ENCODE measurements around the gene DUOX2. TPM values are rescaled to one million over a fixed set of nuclear protein-coding genes. Genes with fewer than 3 reads are reported as not detected.
"Not testable (repeated sequence)": the region's sequence is repeated elsewhere in the genome, so short reads cannot be mapped to it uniquely, and the experiment has no call there.

DUOX2 gene
- total RNA-seq, 1 donor from 2014 or later = not detected

DNA sequence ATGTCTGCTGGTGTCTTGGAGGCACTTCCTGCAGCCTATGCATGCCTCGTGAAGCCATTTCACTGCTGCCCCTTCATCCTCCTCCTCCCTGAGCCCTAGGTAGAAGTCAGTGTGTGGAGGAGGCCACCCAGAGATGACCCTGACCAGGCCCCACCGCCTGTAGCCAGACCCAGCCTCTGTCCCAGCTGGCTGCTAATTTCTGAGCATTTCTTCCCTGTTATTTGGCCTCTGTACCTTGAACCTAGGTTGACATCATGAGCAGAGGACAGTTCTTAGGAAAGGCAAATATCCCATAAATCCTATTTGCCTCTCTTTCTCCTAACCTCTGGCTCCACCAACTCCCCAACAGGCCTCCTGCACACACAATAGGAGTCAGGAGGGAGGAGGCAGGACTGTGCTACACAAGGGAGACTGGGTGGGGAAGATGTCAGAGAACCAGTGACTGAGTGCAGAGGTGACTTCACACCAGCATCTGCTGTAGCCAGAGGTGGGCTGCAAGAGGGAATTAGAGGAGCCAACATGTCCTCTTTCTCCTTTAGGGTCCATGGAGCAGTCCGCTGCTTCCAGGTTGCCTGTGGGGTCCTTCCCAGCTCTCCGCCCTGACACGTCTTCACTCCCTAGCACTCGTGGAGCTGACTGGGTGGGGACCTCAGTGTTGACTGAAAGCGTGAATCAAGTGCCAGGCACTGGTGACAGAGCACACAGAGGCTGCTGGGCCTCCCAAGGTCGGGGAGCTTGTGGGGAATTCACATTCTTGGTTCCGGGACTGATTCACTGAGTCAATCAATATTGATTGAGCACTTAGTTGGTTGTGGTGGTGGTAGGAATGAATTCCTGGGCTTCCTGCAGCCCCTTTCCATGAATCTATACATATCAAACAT lies 38.3 kb downstream of the DUOX2 start:
- DNase-seq (ENCODE audit: low read depth, low spot score) = not testable (repeated sequence)

DNA sequence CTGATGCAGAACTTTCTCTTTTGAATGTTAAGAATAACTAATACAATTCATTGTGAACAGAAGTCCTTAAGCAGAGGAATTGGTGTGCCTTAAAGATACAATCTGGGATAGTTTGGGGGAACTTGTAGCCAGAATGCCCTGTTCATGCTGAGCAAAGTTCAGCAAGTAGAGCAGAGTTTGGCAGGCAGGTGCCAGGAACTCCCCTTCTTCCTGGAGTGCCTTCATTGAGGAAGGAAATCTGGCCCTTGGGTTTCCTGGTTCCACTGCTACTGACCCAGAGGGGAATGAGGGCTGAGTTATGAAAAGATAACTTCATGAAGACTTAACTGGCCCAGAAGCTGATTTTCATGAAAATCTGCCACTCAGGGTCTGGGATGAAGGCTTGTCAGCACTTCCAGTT lies 40.4 kb downstream of the DUOX2 start:
- DNase-seq (ENCODE audit: low read depth, low spot score) = not testable (repeated sequence)

DNA sequence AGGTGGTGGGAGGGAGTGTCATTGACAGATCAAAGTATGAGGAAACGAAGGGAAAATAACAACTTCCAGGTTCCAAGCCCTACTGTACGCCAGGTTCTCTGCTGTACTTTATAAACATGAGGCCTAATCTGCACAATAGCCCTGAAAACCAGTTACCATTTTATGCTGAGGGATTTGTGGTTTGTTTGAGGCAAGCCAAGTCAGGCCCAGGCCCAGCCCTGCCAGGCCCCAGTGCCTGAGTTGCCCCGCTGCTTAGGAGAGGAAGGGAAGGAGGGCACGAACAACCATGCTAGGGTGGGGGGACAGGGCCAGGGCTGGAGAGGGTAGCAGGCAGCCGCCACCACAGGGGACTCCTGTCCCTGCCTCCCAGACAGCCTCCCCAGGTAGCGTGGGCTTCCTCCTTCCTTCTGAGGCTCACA lies 44.0 kb downstream of the DUOX2 start:
- DNase-seq (ENCODE audit: low read depth, low spot score) = not testable (repeated sequence)

DNA sequence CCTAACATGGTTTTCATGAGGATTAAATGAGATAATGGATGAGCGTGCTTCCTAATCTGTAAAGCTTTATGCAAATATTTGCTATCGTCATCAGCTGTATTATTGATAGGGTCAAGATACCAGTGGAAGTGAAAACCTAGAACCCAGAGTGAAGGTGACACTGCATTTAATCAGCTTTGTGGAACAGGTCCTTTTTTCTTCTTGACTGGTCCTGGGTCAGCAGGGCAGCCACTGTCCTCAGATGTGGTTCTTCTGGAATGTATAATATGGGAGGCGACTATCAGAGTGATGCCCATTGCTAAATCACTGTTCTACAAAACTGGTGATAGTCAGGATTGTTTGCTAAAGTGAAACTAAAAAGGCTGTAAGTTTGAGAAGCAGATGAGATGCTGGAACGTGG lies 49.6 kb downstream of the DUOX2 start:
- no peak for DNase-seq (ENCODE audit: low read depth, low spot score)

DNA sequence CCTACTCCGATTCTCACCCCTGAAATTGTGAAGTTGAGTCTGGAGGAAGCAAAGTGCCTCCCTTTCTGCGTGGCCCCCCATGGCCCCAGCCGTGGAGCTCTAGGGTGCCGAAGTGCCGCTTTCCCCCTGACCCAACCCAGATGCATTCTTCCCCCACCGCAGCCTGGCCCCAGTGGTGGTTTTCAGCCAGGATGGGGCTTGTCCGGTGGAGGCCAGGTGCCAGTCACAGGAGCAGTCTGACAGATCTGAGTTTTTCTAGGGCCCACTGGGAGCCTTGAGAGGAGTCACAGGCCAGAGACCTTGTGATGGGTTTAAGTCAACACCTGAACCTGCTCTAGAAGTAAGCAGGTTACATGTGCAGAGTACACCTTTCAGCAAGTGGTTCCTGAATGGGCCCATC lies 51.7 kb downstream of the DUOX2 start:
- DNase-seq (ENCODE audit: low read depth, low spot score) = not testable (repeated sequence)

DNA sequence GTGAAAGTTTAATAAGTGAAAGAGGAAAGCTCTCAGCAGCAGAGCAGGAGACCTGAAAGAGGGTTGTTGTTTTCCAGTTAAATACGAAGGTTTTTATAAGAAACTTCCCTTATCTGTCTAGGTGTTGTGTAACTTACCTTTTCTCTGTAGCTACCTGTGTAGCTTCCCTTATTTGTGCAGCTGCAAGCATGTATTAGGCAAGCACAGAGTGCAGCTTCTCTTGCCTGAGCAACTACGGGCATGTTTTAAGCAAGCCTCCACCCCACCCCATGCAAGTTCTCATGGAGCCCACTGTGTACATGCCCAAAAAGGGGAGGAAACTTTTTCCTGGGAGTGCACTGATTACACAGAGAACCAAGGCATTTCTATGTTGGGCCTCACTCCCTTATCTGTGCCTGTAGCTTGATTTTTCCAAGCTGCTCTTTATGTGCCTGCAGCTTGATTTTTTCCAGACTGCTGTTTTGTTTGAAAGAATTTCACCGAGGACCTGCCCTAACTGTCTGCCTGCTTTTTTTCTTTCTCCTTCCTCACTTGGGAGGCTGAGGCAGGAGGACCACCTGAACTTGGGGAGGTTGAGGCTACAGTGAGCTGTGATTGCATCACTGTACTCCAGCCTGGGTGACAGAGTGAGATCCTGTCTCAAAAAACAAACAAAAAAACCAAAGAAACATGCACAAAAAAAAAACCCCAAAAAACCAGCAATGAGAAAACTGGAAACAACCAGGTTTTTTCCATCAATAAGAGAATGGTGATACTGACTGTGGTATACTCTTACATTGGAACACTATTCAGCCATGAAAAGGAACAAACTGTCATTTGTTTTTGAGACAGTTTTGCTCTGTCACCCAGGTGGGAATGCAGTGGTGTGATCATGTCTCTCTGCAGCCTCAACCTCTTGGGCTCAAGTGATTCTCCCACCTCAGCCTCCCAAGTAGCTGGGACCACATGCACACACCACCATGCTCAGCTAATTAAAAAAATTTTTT lies 55.0 kb downstream of the DUOX2 start:
- DNase-seq (ENCODE audit: low read depth, low spot score) = not testable (repeated sequence)

DNA sequence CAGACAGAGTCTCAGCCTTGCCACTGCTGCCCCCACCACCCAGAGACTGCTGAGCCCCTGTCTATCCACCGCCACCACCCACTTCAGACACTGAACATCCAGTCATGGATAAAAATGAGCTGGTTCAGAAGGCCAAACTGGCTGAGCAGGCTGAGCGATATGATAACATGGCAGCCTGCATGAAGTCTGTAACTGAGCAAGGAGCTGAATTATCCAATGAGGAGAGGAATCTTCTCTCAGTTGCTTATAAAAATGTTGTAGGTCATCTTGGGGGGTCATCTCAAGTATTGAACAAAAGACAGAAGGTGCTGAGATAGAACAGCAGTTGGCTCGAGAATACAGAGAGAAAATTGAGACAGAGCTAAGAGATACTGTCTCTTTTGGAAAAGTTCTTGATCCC lies 61.3 kb downstream of the DUOX2 start:
- not testable (repeated sequence) for DNase-seq (ENCODE audit: low read depth, low spot score)

DNA sequence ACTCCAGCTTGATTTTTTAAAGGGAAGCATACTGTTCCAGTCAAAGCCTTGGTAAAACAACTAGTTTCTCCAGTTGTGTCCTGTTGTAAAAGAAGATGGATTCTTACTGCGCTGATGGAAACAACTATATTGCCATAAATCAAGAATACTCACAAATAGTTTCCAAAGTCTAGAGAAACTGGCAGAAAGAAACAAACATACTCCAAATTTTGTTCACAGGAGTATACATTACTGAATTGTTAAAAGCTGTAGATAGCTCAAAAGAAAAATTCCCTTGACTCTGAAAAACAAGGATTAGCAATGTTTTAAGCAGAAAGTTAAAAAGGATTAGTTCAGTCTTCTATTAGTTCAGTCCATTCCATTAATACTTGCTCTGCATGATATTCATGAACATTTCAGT lies 63.4 kb downstream of the DUOX2 start:
- DNase-seq (ENCODE audit: low read depth, low spot score) = no peak

DNA sequence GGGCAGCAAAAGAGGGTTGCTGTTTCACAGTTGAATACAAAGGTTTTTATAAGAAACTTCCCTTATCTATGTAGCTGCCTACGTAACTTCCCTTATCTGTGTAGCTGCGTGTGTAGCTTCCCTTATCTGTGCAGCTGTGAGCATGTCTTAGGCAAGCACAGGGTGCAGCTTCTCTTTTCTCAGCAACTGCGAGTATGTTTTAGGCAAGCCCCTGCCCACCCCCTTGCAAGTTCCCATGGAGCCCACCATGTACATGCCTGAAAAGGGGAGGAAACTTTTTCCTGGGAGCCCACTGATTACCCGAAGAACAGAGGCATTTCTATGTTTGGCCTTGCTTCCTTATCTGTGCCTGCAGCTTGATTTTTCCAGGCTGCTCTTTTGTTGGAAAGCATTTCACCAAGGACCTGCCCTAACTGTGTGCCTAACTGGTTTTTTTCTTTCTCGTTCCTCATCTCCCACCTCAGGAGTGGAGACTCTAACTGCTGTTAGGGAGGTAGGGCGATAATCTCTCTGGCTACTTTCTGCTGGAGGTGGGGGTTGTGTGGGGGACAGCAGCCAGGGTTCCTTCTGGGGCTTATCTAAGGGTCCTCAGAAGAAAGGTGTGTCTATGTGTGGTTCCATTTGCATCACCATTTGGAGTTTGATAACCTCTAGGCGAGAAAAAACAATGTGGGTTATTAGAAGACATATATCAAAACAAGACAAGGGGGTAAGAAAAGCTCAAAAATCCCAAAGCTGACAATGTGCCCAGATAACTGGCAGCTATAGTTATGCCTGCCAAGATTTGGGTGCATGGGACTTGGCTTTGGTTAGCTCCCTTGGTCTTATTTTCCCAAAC lies 65.0 kb downstream of the DUOX2 start:
- no peak for DNase-seq (ENCODE audit: low read depth, low spot score)

DNA sequence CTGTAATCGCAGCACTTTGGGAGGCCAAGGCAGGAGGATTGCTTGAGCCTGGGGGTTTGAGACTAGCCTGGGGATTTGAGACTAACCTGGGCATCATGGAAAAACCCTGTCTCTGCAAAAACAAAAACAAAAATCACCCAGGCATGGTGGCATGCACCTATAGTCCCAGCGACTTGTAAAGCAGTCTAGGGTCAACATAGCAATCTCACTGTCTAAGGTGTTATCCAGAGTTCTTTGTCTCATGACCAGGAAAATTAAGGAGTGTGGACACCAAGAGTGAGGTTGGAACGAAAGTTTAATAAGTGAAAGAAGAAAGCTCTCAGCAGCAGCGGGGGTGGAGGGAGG lies 65.6 kb downstream of the DUOX2 start:
- not testable (repeated sequence) for DNase-seq (ENCODE audit: low read depth, low spot score)

DNA sequence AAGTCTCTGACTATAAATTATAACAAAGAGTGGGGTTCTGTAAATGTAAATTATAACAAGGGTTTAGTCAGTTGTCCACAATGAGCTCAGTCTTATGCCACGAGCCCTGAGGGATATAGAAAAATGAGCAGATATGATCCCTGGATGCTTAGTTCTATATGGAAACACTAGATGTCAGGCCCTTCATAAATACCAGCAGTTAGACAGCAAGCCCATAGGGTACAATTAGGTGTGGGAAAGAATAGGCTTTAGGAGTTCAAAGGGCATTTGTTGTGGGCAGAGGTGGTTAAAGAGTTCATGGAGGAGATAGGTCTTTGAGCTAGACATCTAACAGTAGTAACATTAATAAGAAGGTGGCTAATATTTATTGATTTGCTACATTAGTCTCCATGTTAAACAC lies 69.7 kb downstream of the DUOX2 start:
- DNase-seq (ENCODE audit: low read depth, low spot score) = not testable (repeated sequence)

DNA sequence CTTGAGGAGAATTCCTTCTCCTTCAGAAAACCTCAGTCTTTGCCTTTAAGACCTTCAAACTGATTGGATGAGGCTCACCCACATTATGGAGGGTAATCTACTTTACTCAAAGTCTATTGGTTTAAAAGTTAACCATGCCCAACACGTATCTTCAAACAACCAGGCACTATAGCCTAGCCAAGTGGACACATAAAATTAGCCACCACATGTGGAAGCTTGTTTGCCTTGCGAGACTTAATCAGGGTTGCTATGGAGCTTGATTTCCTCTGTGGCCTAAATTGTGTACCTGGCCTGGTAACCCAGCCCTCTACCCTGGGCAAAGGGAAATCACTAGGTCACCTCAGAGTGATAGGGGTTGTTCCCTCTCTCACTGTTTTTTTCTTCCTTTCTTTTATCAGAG lies 71.1 kb downstream of the DUOX2 start:
- not testable (repeated sequence) for DNase-seq (ENCODE audit: low read depth, low spot score)

Other genes with a start within 250 kb of the DUOX2 start
- gene TERB2, start 157.5 kb downstream of the DUOX2 start, total RNA-seq = not detected in 2 replicates
- 19.9 and 30.5 TPM in 2 replicates for gene SORD, start 91.0 kb downstream of the DUOX2 start, total RNA-seq
- gene DUOXA2, start 154 bp upstream of the DUOX2 start, total RNA-seq = not detected in 2 replicates
- not detected in 2 replicates for gene DUOXA1, start 15.7 kb upstream of the DUOX2 start, total RNA-seq
- not detected in 2 replicates for gene DUOX1, start 15.8 kb upstream of the DUOX2 start, total RNA-seq
- 1.2 and 1.9 TPM in 2 replicates for gene SHF, start 73.8 kb upstream of the DUOX2 start, total RNA-seq
- not detected in 2 replicates for gene SLC28A2, start 138.1 kb upstream of the DUOX2 start, total RNA-seq

All from pulmonary artery endothelial cell (primary cell).